ENCODE data around the gene WAPL.
A peak's percentile ranks its signal among the peaks of the same experiment; 100 is the strongest.

WAPL gene

DNA sequence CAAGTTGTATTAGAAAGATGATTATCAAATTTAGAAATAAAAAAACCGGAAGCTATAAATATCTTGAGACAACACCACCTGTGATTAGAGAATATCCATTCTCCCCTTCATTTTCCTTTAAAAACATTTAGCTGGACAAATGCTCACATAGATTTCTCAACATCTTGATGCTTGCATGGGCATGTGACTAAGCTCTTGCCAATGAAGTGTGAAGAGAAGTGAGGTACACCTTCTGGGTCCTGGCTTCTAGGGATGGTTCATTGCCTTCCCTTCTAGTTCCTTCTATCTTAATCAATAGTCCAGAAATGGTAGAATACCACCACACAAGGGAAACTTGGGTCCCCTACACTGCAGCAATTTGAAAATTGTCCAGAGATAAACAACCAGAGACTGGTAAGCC, 41.0 kb downstream of the WAPL start:
- DNase-seq: no peak

DNA sequence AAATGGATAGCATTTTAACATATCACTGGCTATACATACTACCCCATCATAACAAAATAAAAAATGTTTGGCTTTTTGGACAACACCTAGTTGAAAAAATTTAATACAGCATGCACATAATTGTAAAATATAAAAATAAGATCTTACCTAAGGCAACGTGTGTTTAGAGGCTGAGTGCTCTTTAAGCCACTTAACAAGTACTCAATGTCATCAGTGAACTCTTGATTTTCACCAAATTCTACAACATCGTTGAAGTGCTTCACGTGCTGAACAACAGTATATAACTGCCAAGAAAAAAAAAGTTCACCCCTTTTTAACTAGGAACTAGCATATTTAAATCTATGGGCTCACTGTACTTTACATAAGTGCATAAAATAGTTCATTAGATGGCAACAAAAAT, 49.5 kb downstream of the WAPL start:
- DNase-seq: no peak

DNA sequence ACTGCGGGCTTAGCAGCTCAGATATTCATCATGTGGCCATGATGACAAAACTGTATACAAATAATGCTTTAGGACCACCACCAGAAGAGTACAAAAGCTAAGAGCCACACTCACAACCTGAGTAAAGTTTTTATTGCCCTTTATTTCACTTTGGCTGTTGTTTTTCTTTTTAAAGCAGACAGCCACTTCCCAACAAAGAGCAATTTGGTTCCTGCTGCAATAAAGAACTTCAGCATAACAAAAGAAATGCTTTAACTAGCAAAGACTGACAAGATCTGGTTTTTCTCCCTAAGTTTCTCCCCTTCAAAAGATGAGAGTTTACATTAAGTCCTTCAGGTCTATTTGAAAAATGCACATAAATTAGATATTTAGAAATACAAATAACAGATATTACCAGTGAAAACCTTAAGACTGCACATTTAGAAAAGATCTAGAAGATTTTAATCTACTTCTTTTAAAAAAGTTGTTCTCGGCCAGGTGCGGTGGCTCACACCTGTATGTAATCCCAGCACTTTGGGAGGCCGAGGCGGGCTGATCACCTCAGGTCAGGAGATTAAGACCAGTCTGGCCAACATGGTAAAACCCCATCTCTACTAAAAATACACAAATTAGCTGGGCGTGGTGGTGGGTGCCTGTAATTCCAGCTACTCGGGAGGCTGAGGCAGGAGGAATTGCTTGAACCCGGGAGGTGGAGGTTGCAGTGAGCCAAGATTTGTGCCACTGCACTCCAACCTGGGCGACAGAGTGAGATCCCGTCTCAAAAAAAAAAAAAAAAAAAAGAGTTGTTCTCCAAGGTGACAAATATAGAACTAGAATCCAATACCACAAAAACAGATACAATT, 59.4 kb downstream of the WAPL start:
- no peak for DNase-seq

DNA sequence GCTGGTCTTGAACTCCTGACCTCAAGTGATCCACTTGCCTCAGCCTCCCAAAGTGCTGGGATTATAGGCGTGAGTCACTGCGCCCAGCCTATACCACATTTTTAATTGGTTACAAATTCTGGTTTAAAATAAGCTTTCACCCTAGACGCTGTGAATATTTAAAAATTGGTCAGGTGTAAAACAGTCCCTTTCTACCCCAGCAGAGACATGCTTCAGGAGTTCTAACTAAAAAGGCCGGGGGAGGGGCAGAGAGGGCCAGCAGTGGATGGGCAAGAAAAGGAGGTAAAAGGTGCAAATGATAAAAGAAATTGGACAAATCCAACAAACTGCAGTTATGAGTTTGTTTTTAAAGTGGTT, 70.0 kb downstream of the WAPL start:
- no peak for DNase-seq

DNA sequence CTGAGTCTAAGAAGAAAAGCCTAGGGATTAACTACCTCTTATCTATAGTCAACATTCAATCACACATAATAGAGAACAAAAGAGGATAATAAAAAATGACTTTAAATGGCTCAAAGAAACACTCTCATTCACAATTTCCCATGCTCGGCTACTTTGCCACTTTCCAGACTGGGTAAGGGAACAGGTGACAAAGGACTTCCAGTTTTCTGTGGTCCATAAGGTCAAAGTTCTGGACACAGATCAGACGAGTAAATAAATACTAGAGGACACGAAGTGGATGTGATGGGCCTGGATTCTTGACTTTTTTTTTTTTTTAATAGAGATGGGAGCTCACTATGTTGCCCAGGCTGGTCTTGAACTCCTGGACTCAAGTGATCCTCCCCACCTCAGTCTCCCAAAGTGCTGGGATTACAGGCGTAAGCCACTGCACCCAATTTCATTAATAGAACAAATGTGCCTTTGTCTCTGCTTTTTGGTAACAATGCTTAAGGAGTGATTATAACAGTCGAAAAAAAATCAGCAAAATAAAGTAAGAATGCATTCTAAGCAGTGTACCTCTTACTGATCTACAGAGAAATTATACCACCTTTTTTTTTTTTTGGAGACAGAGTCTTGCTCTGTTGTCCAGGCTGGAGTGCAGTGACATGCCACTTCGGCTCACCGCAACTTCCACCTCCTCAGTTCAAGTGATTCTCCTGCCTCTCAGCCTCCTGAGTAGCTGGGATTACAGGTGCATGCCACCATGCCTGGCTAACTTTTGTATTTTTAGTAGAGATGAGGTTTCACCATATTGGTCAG, 70.6 kb downstream of the WAPL start:
- DNase-seq: no peak

DNA sequence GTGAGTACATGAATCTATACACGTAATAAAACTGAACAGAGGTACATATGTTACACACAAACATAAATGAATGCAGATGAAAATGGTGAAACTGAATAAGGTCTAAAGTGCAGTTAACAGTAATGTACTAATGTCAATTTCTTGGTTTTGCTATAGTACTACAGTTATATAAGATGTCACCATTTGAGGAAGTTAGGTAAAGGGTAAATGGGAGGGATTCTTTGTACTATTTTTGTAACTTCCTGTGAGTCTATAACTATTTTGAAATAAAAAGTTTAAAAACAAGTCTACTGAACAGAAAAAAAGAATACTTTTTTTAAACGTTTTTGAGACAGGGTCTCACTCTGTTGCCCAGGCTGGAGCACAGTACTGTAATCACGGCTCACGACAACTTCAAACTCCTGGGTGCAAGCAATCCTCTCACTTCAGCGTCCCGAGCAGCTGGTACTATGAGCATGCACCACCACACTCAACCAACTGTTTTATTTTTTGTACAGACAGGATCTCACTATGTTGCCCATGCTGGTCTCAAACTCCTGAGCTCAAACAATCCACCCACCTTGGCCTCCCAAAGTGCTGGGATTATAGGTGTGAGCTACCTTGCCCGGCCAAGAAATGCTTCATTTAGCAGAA, 71.5 kb downstream of the WAPL start:
- no peak for DNase-seq

DNA sequence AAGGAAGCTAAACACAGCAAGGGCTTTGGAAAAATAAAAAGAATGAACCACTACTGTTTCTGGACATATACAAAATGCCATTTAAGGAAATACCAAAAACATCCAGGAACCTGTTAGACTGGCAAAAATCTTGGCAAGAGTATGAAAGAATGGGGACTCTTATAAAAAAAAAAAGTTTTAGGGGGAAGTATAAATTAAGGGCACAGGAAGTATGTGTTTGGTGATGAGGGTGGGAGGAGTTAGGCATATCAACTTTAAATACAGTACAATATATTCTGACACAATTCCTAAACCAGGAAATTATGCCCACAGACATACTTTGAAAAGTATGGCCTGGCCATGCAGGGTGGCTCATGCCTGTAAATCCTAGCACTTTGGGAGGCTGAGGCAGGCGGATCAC, 74.2 kb downstream of the WAPL start:
- no peak for DNase-seq

DNA sequence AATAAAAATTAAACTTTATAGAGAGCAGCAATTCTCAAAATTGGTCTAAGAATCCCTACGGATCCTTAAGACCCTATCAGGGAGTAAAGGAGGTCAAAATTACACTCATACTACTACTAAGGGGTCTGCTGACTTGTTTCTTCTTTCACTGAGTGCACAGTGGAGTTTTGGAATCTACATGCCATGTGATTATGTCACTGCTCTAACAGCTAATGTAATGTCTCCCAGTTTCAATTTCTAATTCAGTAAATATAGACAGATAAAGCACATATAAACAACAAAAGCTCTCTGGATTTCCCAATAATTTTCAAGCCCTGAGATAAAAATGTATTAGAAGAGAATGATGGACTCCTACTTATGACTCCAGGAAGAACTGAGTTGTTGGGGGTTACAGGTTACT, 74.6 kb downstream of the WAPL start:
- no peak for DNase-seq

DNA sequence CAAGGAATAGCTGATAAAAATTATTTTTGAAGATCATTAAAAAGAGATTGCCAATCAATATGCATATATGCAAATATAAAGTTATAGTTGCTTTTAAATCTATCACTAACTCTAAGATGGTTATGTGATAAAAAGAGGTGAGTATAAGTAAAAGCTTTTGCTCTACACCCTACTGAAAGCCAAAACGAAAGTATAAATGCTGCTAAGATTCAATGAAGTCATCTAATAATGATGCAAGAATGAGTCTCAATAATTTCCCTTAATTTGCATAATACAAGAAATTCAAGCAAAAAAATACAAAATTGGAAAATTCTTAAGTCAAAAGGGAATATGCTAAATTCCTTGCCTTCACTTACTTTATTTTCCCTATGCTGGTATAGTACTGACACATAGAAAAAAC, 75.2 kb downstream of the WAPL start:
- no peak for DNase-seq

DNA sequence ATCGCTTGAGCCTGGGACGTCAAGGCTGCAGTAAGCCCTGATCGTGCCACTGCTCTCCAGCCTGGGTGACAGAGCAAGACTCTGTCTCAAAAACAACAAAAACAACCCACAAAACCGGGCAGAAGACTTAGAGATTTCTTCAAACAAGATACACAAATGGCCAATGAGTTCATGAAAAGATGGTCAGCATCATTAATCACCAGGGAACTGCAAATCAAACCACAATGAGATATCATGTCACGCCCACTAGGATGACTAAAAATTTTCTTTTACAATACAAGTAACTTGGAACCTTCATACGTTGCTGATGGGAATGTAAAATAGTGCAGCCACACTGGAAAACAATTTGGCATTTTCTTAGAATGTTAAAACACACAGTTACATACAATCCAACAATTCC, 77.7 kb downstream of the WAPL start:
- no peak for DNase-seq

DNA sequence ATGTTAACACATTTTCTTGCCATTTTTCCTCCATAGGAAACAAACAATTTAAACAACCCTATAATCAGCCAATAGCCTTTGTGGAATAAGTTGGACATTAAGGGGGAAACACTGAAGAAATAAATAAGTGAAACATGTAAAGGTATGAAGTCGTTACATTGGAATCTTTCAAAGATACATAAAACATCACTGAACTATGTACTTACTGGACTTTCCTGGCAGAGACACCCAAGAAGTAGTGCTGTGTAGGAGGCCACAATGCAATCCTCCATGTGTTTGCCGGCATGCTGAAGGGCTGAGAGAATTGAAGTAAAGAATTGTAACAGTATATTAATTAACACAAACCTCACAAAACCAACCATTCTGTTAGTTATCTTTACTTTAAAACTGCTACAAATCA, 78.5 kb downstream of the WAPL start:
- no peak for DNase-seq

DNA sequence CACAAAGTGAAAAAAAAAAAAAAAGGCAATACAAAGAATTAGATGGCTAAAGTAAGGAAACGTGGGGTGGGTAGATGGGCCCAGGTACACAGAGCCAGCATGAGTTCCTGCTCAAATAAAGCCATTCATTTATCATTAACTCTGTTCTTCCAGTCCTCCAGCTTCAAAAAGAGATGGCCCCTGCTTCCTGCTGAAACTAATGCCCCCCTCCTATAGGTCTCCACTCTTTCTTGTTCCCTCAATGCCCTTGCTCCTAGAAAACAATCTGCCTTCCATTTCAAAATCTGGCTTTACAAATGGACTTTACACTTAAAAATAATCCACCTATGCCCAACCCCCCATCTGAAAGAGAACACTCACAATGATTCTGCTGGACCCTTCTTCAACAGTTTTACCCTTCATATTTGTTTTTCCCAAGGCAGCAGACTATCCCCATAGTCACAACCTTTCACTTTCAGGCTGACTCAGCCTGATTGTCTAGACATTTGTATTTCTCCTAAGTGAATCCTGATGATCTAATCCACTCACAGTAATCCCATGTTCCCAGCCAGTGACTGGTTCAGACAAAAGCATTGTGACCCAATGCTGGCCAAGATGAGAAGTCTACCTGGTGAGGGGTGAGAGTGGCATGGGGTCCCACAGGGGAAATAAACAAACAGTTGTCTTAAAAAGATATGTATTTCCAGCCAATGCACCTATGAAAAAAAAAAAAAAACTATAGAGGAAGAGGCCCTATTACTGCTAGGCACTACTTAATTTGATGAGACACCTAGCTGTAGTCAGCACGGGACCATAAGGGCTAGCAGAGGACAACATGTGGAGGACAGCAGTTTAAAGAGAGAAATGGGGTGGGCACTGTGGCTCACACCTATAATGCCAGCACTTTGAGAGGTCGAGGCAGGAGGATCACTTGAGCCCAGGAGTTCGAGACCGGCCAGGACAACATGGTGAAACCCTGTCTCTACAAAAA, 80.4 kb downstream of the WAPL start:
- DNase-seq: no peak

DNA sequence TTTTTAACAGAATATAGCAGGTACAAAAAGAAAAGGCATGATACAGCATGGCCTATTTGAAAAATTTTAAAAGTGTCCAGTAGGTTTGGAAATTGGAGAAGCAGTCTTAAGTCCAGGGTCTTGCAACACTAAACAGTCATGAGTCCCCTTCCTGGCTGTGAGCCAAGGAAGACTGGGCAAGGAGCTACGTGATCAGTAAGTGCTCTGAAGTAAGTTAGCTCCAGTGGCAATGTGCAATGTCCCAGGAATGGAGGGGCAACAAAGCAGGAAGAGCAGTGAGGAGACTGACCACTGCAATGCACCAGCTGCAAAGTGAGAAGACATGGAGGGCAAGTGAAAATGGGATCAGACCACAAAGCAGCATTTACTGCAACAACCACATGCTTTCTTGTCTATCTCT, 82.0 kb downstream of the WAPL start:
- peak in 33 of 51 donors; percentile 1 to 52 (median 22) for DNase-seq

DNA sequence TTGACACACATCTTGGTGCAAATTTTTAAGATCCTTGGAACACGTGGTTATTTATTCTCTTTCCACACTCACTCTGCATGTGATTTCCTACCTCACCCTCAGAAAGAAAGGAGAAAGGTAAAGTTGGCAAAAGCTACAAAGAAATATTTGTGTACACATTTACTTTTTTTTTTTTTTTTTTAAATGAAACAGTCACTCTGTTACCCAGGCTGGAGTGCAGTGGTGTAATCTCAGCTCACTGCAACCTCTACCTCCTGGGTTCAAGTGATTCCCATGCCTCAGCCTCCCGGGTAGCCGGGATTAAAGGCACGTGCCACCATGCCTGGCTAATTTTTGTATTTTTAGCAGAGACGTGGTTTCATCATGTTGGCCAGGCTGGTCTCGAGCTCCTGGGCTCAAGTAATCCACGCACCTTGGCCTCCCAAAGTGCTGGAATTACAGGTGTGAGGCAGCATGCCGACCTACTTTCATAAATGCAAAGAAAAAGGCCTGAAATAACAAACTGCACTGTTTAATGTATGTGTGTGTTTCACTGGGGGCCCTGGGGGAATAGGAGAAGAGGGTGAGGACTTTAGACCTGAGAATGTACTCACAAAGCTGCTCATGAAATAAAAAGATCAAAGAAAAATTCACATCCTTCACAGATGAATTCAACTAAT, 83.4 kb downstream of the WAPL start:
- no peak for DNase-seq

DNA sequence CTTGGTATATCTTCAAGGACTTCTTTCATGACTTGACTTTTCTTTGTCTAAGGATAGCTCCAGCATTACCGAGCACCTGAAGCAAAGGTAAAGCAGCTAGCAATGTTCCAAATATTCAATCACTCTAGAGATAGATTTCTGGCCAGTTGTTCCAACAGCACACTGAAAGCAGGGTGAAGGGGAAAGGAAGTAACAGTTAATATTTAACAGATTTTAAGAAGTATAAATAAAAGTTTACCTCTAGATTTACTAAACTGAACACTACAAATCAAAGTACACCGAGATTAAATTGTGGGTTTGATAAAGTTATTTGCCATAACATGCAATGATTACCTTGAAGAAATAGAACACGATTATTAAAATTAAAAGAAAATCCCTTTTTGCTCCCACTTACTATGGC, 84.1 kb downstream of the WAPL start:
- DNase-seq: no peak

DNA sequence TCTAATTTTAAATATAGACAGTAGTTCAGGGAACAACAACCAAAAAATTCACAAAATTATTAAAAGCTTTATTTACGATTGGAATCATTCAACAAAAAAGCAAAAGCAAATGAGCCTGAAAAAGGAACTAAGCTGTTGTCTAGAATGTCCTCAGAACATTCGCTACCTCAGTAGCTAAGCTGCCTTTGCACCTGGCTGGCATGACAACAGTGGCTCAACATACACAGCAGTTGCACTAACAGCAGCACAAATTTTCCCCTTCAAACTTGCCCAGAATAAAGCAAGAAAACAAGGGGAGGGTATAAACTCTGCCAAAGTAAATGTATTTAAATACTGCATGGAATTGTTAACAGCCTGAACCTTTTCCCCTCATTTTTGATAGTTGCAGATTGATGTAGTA, 84.6 kb downstream of the WAPL start:
- no peak for DNase-seq

DNA sequence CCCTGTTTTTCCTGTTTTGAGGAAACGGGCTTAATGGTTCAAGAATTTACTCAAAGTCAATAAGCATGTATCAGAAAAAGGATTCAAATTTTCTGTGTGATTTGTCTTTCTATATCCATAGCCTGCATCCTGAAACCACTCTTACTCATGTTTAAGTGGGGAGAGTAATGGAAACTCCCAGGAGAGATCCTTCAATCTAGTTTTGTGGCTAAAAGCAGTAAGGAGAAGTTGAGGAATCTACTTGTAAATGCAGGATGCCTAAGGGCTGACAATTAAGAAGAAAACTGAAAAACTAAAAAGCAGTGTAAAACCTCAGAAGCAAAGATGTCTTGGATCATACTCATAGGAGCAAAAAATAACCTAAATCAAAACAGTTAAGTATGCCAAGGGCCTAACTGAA, 86.9 kb downstream of the WAPL start:
- DNase-seq: no peak

DNA sequence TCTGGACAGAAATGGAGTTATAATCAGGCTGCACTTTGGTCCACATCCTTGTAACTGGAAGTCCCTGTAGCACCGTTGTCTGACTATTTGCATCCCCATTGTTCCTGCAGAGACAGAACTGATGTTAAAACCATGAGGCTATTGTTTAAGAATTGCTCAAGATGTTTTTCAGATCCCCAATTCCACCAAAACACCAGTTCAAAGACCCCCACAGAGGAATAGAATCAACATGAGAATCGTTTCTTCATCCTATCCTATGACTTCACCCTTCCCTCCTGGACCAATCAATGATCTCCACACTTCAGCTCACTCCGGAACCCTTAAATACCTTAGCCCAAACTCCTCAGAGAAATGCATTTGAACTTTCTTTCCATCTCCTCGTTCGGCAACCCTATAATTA, 97.9 kb downstream of the WAPL start:
- DNase-seq: no peak

DNA sequence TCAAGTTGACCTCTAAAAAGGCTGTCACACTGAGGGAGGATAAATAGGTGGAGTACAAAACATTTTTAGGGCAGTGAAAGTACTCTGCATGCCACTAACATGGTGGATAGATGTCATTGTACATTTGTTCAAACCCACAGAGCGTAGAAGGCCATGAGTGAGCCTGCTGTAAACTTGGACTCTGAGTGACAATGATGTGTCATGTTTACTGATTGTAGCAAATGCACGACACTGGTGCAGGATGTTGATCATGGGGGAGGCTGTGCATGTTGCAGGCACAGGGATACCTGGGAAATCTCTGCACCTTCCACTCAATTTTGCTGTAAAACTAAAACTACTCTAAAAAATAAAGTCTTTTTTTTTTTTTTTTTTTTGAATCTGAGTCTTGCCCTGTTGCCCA, 102.5 kb downstream of the WAPL start:
- DNase-seq: no peak

DNA sequence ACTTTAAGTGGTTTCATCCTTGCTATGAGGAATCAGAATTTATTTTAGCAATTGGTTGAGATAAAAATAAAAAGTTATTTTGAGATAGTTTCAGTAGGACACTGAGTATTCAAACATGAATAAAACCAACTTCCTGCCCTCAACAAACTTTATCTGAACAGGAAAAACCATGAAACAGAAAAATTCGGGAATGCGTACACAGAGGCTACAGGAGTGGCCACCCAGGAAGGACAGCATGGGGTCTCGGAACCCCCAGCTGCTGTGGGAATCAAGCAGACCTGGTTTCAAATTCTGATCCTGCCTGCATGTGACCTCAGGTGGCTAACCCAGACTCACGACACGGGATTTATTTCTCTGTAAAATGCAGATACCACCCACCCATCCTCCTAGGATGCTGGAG, 106.0 kb downstream of the WAPL start:
- DNase-seq: no peak

DNA sequence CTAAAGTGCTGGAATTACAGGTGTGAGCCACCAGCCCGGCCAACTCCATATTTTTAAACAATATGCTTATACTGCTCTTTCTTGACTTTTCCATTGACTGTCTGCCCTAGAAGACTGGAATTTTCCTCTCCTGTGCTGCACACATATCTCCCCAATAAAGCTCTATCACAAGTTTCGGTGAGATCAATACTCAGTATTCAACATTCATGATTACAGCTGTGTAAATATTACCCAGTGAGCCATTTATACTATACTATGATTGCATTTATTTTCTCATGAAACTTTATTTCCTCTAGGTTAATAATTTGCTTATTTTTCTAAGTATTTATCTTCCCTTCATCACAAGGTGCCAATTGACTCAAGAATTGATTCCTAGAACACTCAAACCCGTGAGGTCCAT, 106.5 kb downstream of the WAPL start:
- no peak for DNase-seq

All from hypothalamus (tissue), 51 donors.